Peyer's patch (tissue), 4 donors: ENCODE results near the gene TINCR. TPM values are rescaled to one million over a fixed set of nuclear protein-coding genes. Genes with fewer than 3 reads are reported as not detected.

Experiments
- DNase-seq, 3 donors: peaks; one replicate each; pipeline ENCODE4 v3.0.0-alpha.2; 2017 to 2019
- H3K27ac ChIP-seq, 4 donors: fragments of 200-600 bp; sonication (generic); one replicate each; pipeline ENCODE4 v1.5.1; 2016 to 2019
- H3K27me3 ChIP-seq, 2 donors: fragments of 200-600 bp; sonication (generic); one replicate each; pipeline ENCODE4 v1.5.1; 2019
- H3K36me3 ChIP-seq, 3 donors: fragments of 200-600 bp; sonication (generic); one replicate each; pipeline ENCODE4 v1.5.1; 2016 to 2019
- H3K4me1 ChIP-seq, 4 donors: fragments of 200-600 bp; sonication (generic); one replicate each; pipeline ENCODE4 v1.5.1; 2016 to 2019
- H3K4me3 ChIP-seq, 4 donors: fragments of 200-600 bp; sonication (generic); 1 replicate in 3 of 4; 2 replicates in 1 of 4; pipeline ENCODE4 v1.5.1; 2016 to 2019; ENCODE audit warnings: mild to moderate bottlenecking in 1 of 4
- H3K9me3 ChIP-seq, 4 donors: fragments of 200-600 bp; sonication (generic); one replicate each; pipeline ENCODE4 v1.5.1; 2016 to 2019; ENCODE audit warnings: mild to moderate bottlenecking in 1 of 4
- CTCF ChIP-seq, 6 experiments: fragments of 450-650 bp in 4 of 6; fragments of 200-600 bp in 2 of 6; sonication (generic) in 1 of 6; IDR thresholded peaks; one replicate each; pipeline ENCODE4 v1.5.1; 2017 to 2019; ENCODE audit warnings: antibody characterized with exemption in 6 of 6, mild to moderate bottlenecking in 3 of 6, moderate library complexity in 1 of 6
- POLR2A ChIP-seq, 2 donors: fragments of 450-650 bp; IDR thresholded peaks; one replicate each; pipeline ENCODE4 v1.5.1; 2017; ENCODE audit warnings: antibody characterized with exemption in 2 of 2, mild to moderate bottlenecking in 2 of 2, moderate library complexity in 2 of 2
- total RNA-seq, 4 donors: library from RNA; depleted of rRNA; stranded (reverse); fragments of >200 nt; gene quantifications; one replicate each; pipeline ENCODE4 v1.1.0, GENCODE V29; 2016

The TINCR gene
- total RNA-seq, 4 donors from 2014 or later, result 0.67 to 2.6 (median 1.2) TPM; not detected in 1

GRCh38 chr19:5530701-5531100 is 37.1 kb downstream of the TINCR start:
- Histone ChIP-seq H3K27me3 (no peaks in the 10 kb centered on the region), H3K27ac (no peak overlapping the region), H3K9me3 (peaks cover 0 to 20% (median 5%) of the 10 kb centered on the region in 4 donors), H3K4me3 (no peak overlapping the region), H3K36me3 (no peaks in the 10 kb centered on the region), H3K4me1 (no peaks in the 10 kb centered on the region)
- DNase-seq, result no peak
- TF ChIP-seq CTCF (IDR thresholded peaks at IDR 0.05), result no peak
- TF ChIP-seq POLR2A (IDR thresholded peaks at IDR 0.05), result no peak

GRCh38 chr19:5526691-5527090 is 41.1 kb downstream of the TINCR start:
- DNase-seq, result no peak

DNA sequence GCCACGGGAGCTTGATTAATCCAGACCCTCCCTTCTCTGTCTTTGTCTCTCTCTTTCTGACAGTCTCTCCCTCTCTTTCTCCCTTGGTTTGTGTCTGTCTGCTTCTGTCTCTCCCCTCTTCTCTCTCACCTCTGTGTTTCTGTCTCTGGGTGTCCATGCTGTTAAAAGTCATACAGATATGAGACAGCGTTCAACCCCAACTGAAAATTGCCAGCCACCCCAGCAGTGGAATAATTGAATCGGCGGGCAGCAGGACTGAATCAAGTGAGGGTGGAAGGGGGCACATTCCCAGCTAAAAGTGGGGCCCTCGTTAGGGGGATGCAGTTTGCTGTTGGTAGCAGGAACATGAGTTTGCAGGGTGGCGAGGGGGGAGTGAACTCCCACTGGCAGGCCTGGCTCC is 43.7 kb downstream of the TINCR start:
- no peaks in the 10 kb centered on the region for H3K36me3 ChIP-seq
- TF ChIP-seq POLR2A (IDR thresholded peaks at IDR 0.05) (no peak), CTCF (IDR thresholded peaks at IDR 0.05) (no peak)
- H3K4me1 ChIP-seq, result no peaks in the 10 kb centered on the region
- H3K9me3 ChIP-seq, result no peaks in the 10 kb centered on the region
- H3K27me3 ChIP-seq, result no peaks in the 10 kb centered on the region
- no peak overlapping the region for H3K4me3 ChIP-seq
- H3K27ac ChIP-seq, result no peak overlapping the region
- no peak for DNase-seq

More at GRCh38 chr19:5526691-5527090, 41.1 kb downstream of the TINCR start:
- H3K4me3 ChIP-seq, result no peak overlapping the region
- H3K4me1 ChIP-seq, result no peaks in the 10 kb centered on the region
- no peaks in the 10 kb centered on the region for H3K27me3 ChIP-seq
- no peaks in the 10 kb centered on the region for H3K9me3 ChIP-seq
- no peaks in the 10 kb centered on the region for H3K36me3 ChIP-seq
- H3K27ac ChIP-seq, result no peak overlapping the region
- TF ChIP-seq POLR2A (IDR thresholded peaks at IDR 0.05) (no peak), CTCF (IDR thresholded peaks at IDR 0.05) (no peak)

DNA sequence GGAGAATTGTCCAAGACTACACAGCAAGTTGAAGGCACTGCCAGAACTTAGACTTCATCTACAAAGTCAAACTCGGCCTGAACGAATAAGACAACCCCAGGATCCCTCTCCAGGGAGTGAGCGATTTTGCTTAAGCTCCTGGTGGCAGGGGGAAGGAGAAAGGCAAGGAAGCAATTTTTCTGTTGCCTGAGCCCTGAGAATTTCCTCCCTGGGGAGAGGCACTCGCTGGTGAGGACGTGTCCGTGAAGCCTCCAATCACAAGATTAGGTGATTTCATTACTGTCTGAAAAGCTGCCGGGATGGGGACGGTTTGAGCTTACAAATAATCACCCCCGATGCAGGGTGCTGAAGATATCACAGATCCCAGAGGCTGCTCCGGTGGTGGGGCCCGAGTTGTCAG is 45.6 kb downstream of the TINCR start:
- no peak for DNase-seq
- H3K4me3 ChIP-seq, result no peak overlapping the region
- no peaks in the 10 kb centered on the region for H3K36me3 ChIP-seq
- H3K4me1 ChIP-seq, result no peaks in the 10 kb centered on the region
- H3K27me3 ChIP-seq, result no peaks in the 10 kb centered on the region
- no peaks in the 10 kb centered on the region for H3K9me3 ChIP-seq
- TF ChIP-seq POLR2A (IDR thresholded peaks at IDR 0.05) (no peak), CTCF (IDR thresholded peaks at IDR 0.05) (no peak)
- H3K27ac ChIP-seq, result no peak overlapping the region

- Histone ChIP-seq H3K36me3 (no peaks in the 10 kb centered on the region), H3K27ac (no peak overlapping the region), H3K4me1 (no peaks in the 10 kb centered on the region), H3K4me3 (no peak overlapping the region), H3K27me3 (no peaks in the 10 kb centered on the region), H3K9me3 (no peaks in the 10 kb centered on the region)
- no peak for DNase-seq
- no peak for TF ChIP-seq POLR2A (IDR thresholded peaks at IDR 0.05)
- TF ChIP-seq CTCF (IDR thresholded peaks at IDR 0.05), result no peak
Observed at GRCh38 chr19:5520501-5520900, 47.3 kb downstream of the TINCR start.

GRCh38 chr19:5519076-5519475 is 48.7 kb downstream of the TINCR start:
- TF ChIP-seq CTCF (IDR thresholded peaks at IDR 0.05), result no peak
- TF ChIP-seq POLR2A (IDR thresholded peaks at IDR 0.05), result no peak
- Histone ChIP-seq H3K27me3 (no peaks in the 10 kb centered on the region), H3K27ac (no peak overlapping the region), H3K4me3 (no peak overlapping the region), H3K9me3 (no peaks in the 10 kb centered on the region), H3K36me3 (no peaks in the 10 kb centered on the region), H3K4me1 (no peaks in the 10 kb centered on the region)
- DNase-seq, result no peak
